ENCODE measurements around the gene DDX54.

DNA sequence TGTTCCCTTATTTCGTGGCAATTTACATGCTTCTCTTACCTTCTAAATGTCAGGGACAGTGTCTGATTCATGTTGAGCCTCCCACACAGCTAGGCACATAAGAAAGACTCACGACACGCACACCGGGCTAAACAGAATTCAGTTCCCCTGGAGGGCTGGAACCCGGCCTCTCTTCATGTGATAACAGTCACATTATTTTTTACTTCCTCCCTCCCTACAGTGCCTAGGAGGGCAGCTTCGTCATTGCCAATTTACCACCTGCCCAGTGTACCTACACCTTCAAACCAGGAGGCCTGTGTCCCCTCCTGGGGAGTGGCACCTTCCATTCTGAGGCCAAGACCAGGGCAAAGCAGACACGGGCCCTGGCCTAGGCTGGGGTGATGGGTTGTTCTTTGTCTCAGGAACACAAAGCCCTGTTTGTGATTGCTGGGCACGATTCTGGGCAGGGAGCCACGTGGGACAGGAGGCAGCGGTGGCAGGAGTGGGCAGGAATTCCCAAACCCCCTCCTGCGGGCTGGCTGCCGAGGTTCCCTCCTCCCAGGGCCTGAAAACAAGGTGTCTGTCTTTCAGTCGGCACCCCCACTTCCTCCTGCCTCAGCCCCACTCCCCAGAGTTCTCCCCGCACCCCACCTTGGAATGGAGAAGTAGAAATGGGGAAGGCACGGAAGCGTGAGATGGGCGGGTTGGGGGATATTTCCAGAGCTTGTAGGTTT lies 42.9 kb downstream of the DDX54 start:
- TF ChIP-seq, protein P1, sequence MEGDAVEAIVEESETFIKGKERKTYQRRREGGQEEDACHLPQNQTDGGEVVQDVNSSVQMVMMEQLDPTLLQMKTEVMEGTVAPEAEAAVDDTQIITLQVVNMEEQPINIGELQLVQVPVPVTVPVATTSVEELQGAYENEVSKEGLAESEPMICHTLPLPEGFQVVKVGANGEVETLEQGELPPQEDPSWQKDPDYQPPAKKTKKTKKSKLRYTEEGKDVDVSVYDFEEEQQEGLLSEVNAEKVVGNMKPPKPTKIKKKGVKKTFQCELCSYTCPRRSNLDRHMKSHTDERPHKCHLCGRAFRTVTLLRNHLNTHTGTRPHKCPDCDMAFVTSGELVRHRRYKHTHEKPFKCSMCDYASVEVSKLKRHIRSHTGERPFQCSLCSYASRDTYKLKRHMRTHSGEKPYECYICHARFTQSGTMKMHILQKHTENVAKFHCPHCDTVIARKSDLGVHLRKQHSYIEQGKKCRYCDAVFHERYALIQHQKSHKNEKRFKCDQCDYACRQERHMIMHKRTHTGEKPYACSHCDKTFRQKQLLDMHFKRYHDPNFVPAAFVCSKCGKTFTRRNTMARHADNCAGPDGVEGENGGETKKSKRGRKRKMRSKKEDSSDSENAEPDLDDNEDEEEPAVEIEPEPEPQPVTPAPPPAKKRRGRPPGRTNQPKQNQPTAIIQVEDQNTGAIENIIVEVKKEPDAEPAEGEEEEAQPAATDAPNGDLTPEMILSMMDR (IDR thresholded peaks at IDR 0.05) = no peak
- TF ChIP-seq POLR2AphosphoS5 (IDR thresholded peaks at IDR 0.05) (no peak), EP300 (IDR thresholded peaks at IDR 0.05) (no peak)

Data from sigmoid colon (tissue), 4 donors.